Upper lobe of right lung (tissue), 1 donor: Measurements from ENCODE around the gene COX7A2. TPM values are rescaled to one million over a fixed set of nuclear protein-coding genes. Genes with fewer than 3 reads are reported as not detected.
A peak's percentile ranks its signal among the peaks of the same experiment; 100 is the strongest.

Experiments used
- ATAC-seq: fragments of 200-7000 bp; cut with Tn5 transposase; one replicate; pipeline ENCODE4 v1.9.1; 2020; ENCODE audit warnings: mild to moderate bottlenecking, moderate library complexity
- DNase-seq: peaks from one replicate; pipeline ENCODE4 v3.0.0-alpha.2; 2020
- H3K27ac ChIP-seq: fragments of 200-600 bp; one replicate; pipeline ENCODE4 v1.8.0; 2022
- H3K27me3 ChIP-seq: fragments of 200-600 bp; one replicate; pipeline ENCODE4 v1.8.0; 2022; ENCODE audit warnings: mild to moderate bottlenecking
- H3K36me3 ChIP-seq: fragments of 200-600 bp; one replicate; pipeline ENCODE4 v1.8.0; 2022
- H3K4me1 ChIP-seq: fragments of 200-600 bp; one replicate; pipeline ENCODE4 v1.8.0; 2022
- H3K4me3 ChIP-seq: fragments of 200-600 bp; one replicate; pipeline ENCODE4 v1.8.0; 2022; ENCODE audit warnings: mild to moderate bottlenecking
- H3K9me3 ChIP-seq: fragments of 200-600 bp; one replicate; pipeline ENCODE4 v1.8.0; 2022
- CTCF ChIP-seq: fragments of 200-600 bp; IDR thresholded peaks from one replicate; pipeline ENCODE4 v1.8.0; 2022; ENCODE audit warnings: antibody characterized with exemption
- intact Hi-C: fragments of 100-400 bp; cut with DNase I; formaldehyde crosslinking; loops from one replicate; pipeline ENCODE4 v1.11.0; 2022
- total RNA-seq: library from RNA; stranded (reverse); fragmentation: NEBNext Ultra II Directional; extraction: Animal tissue kit (Norgen Biotek cat#: 25700); gene quantifications from one replicate; pipeline ENCODE4 v1.2.1, GENCODE V29; 2021
- donor health status: DM: no; HTN: yes; CAD: no; lungs with severe emphysema.

COX7A2 gene
- total RNA-seq, 1 donor from 2014 or later = 240 TPM

- Histone ChIP-seq H3K27me3 (no peaks in the 10 kb centered on the region), H3K4me3 (peak overlapping the region; percentile 64), H3K4me1 (peaks cover 13% of the 10 kb centered on the region), H3K9me3 (no peaks in the 10 kb centered on the region), H3K27ac (peak overlapping the region; percentile 85), H3K36me3 (peaks cover 22% of the 10 kb centered on the region)
- DNase-seq (no peak), ATAC-seq (no peak)
- no peak for TF ChIP-seq CTCF
- intact Hi-C loops = no loop called here
Measured at GRCh38 chr6:75244063-75244584, 523 bp upstream of the COX7A2 start.

- Histone ChIP-seq H3K4me3 (no peak overlapping the region), H3K27ac (no peak overlapping the region), H3K4me1 (peaks cover 6% of the 10 kb centered on the region), H3K9me3 (no peaks in the 10 kb centered on the region), H3K27me3 (no peaks in the 10 kb centered on the region), H3K36me3 (peaks cover 52% of the 10 kb centered on the region)
- no peak for TF ChIP-seq CTCF
- ATAC-seq (no peak), DNase-seq (no peak)
- intact Hi-C loops = no loop called here
Measured at GRCh38 chr6:75236630-75237029, 7.0 kb downstream of the COX7A2 start.

DNA sequence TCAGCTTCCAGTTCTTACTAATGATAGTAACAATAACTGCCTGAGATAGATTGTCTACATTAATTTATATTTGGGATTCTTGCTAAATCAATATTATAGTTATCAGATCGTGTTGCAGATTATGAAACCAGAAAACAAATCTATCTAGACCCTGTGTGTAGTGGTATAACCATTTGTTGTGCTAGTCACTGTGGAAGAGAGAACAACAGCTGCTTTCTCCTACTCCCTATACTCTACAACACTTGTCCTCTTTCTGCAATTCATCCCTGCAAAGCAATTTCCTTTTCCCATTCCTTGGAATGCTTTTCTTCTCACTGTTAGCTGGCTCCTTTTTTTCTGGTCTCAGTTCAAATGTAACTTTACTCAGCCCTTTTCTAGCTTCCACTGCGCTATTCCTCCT, 8.3 kb downstream of the COX7A2 start:
- DNase-seq (no peak), ATAC-seq (no peak)
- no peak overlapping the region for H3K4me3 ChIP-seq
- H3K27me3 ChIP-seq = no peaks in the 10 kb centered on the region
- intact Hi-C loops = no loop called here
- no peaks in the 10 kb centered on the region for H3K4me1 ChIP-seq
- TF ChIP-seq CTCF = no peak
- H3K27ac ChIP-seq = no peak overlapping the region
- no peaks in the 10 kb centered on the region for H3K9me3 ChIP-seq
- peaks cover 41% of the 10 kb centered on the region for H3K36me3 ChIP-seq

- ATAC-seq = no peak
- no peak overlapping the region for H3K4me3 ChIP-seq
- no peak overlapping the region for H3K27ac ChIP-seq
Measured at GRCh38 chr6:75234126-75234865, 9.3 kb downstream of the COX7A2 start.

GRCh38 chr6:75233092-75233615, 10.4 kb downstream of the COX7A2 start:
- no peak for TF ChIP-seq CTCF
- intact Hi-C loops = no loop called here
- H3K36me3 ChIP-seq = peaks cover 22% of the 10 kb centered on the region

More at GRCh38 chr6:75234126-75234865, 9.3 kb downstream of the COX7A2 start:
- H3K4me1 ChIP-seq = no peaks in the 10 kb centered on the region
- no peak for TF ChIP-seq CTCF
- peaks cover 31% of the 10 kb centered on the region for H3K36me3 ChIP-seq
- intact Hi-C loops = no loop called here
- no peaks in the 10 kb centered on the region for H3K27me3 ChIP-seq
- no peaks in the 10 kb centered on the region for H3K9me3 ChIP-seq
- DNase-seq = no peak

More at GRCh38 chr6:75233092-75233615, 10.4 kb downstream of the COX7A2 start:
- ATAC-seq (no peak), DNase-seq (no peak)
- Histone ChIP-seq H3K9me3 (no peaks in the 10 kb centered on the region), H3K4me3 (no peak overlapping the region), H3K27ac (no peak overlapping the region), H3K27me3 (no peaks in the 10 kb centered on the region), H3K4me1 (no peaks in the 10 kb centered on the region)
